ENCODE data around the gene GNAZ. TPM values are rescaled to one million over a fixed set of nuclear protein-coding genes. Genes with fewer than 3 reads are reported as not detected.

The GNAZ gene
- polyA plus RNA-seq, 4 donors, result 5.1 to 7.0 (median 6.0) TPM

- no peak for DNase-seq (ENCODE audit: low read depth in 4 of 4, low spot score in 2 of 4)
These were observed 80.4 kb downstream of the GNAZ start for GRCh38 chr22:23150762-23151161.

DNA sequence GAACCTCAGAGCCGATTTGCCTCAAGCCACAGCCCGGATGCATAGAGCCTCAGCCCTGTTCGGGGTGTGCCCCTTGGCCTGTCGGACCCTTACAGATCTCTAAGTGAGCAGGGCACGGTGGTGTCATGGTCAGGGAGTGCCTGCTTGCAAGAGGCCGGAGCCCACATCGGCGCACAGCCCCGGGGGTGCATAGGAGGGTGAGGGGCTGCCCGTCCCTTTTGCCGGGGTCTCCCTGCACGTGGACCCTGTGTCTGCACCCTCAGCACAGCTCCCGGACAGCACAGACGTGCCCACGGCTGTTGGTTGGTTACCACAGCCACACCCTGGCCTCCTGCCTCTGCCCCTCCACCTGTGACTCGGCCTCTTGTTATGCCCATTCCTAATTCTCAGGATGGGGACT, 81.5 kb downstream of the GNAZ start:
- no peak for DNase-seq (ENCODE audit: low read depth in 4 of 4, low spot score in 2 of 4)

DNA sequence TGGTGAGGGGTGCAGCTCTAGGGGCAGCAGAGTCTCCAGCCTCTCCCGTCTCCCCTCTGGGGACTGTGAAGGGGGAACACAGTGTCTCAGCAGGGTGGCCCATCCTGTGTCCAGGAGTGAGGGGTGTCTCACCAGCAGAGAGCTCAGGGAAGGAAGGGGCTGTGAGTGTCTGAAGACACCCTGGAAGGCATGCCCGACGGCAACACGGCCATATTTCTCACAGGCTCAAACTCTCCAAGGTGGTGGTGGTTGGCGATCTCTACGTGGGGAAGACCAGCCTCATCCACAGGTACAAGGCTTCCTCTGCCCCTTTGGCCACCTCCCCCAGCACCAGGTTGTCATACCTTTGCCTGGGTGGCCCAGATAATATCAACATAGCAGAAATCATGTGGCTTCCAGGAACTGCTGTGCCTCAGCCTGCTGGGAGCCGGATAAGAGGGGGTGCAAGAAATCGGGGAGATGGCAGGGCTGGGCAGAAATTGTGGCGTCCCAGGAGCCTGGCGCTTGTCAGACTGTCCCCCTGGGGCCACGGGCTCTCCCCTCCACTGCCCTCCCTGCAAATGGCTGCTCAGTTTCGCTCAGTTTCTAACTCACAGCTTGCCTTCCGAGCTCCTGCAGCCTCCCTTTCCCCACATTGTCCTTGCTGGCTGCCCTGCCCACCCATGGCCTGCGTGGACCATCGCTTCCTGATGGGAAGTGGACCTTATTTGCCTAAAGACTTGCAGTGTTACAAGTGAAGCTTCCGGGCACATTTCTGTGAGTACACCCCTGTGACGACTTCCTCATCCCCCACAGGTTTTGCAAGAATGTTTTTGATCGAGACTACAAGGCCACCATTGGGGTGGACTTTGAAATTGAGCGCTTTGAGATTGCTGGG, 82.2 kb downstream of the GNAZ start:
- DNase-seq (ENCODE audit: low read depth in 4 of 4, low spot score in 2 of 4), result no peak

DNA sequence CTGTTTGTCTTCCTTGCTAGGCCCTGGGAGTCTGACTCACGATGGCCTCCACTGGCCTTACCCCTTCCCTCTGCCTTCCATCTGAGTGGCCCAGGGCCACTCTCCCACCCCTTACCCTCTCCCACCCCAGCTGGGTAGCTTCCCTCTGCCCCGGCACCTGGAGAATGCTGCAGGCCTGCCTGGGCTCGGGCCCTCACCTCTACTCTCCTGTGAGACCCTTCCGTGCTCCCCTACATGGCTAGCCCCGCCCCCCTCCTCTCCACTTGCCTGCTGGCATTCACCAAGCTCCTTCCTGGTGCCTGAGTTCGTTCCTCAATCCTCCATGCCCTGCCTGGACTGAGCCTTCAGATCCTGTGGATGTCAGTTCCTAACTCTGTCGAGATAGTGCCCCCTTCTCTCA, 83.7 kb downstream of the GNAZ start:
- no peak for DNase-seq (ENCODE audit: low read depth in 4 of 4, low spot score in 2 of 4)

GRCh38 chr22:23154461-23154860, 84.1 kb downstream of the GNAZ start:
- no peak for DNase-seq (ENCODE audit: low read depth in 4 of 4, low spot score in 2 of 4)

DNA sequence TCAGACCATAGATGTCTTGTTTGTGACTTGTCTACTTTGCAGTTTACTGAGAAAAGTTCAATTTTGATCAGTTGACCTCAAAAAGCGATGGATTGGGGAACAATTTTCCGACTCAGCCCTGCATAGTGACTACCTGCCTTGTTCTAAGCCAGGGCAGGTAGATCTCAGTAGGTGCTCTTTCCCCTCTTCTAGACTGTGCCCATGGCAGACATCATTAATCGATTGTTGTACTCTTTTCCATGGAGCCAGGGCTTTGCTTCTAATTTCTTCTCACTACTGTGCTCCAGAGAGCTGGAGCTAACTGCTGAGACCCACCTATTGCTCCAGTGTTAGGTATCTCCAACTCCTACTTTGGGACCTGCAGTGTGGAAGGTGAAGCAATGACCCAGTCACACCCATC, 84.8 kb downstream of the GNAZ start:
- no peak for DNase-seq (ENCODE audit: low read depth in 4 of 4, low spot score in 2 of 4)

DNA sequence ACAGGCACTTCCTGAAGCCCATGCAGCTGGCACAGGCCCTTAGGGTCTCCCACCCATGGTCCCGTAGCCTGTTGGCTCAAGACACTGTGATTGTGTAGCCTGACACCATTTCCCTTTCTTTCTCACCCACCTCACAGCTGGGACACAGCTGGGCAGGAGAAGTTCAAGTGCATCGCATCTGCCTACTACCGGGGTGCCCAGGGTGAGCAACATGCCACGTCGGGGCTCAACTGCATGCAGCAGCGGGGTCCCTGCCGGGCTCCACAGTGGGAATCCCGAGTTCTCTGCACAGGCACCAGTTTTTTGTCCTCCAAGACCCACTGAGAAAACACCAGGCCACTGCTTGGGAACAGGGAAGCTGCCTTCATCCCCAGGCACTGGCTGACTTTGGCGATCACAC, 85.5 kb downstream of the GNAZ start:
- DNase-seq (ENCODE audit: low read depth in 4 of 4, low spot score in 2 of 4), result no peak

DNA sequence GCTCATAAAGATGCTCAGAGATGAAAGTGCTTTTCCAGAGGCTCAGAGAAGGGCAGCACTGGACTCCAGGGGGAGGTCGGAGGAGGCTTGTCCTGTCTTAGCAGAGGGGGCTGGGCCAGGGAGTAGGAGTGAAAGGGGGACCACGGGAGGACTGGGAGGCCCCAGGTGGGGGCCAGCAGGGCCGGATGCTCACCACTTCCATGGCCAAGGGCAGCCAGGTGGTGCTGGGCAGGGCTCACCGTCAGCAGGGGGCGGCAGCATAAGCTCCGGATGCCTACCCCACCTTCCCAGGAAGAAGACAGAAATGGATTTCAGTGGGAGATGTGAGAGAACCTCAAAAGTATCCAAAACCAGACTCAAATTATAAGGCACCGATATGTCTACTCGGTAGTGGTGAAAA, 86.0 kb downstream of the GNAZ start:
- DNase-seq (ENCODE audit: low read depth in 4 of 4, low spot score in 2 of 4), result no peak

- no peak for DNase-seq (ENCODE audit: low read depth in 4 of 4, low spot score in 2 of 4)
These were observed 87.5 kb downstream of the GNAZ start for GRCh38 chr22:23157560-23158515.

DNA sequence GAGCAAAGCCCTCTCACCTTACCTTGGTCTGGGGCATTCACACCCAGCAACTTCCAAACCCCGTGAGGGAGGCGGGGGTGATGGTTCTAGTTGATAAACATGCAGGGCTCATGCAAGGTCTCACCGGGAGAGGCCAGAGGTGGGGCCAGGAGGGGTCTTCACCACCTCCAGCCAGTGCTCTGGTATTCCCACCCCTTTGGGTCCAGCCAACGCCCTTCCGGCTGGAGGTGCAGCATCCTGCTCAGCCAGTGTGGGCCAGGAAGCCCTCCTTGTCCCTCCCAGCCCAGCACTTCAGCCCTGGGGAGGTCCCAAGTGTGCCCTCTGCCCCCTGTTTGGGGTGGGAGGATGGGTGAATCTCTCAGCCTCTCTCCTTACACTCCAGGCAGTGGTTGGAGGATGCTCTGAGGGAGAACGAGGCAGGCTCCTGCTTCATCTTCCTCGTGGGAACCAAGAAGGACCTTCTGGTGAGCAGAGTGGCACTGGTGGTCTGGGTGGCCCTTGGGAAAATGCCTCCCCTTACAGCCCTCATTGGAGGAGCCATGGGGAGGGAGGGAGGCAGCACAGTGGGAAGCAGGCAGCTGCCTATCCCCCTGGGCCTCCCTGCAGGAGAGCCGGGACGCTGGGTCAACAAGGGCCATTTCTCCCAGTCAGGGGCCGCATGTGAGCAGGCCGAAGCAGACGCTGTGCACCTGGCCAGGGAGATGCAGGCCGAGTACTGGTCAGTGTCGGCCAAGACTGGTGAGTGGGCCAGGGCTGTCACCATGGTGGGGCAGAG, 88.4 kb downstream of the GNAZ start:
- DNase-seq (ENCODE audit: low read depth in 4 of 4, low spot score in 2 of 4), result no peak

GRCh38 chr22:23159291-23159630, 88.9 kb downstream of the GNAZ start:
- DNase-seq (ENCODE audit: low read depth in 4 of 4, low spot score in 2 of 4), result no peak

- DNase-seq (ENCODE audit: low read depth in 4 of 4, low spot score in 2 of 4), result no peak
These were observed 90.7 kb downstream of the GNAZ start for GRCh38 chr22:23161029-23161428.

- no peak for DNase-seq (ENCODE audit: low read depth in 4 of 4, low spot score in 2 of 4)
These were observed 91.3 kb downstream of the GNAZ start for GRCh38 chr22:23161574-23161973.

- no peak for DNase-seq (ENCODE audit: low read depth in 4 of 4, low spot score in 2 of 4)
These were observed 93.3 kb downstream of the GNAZ start for GRCh38 chr22:23163665-23164064.

DNA sequence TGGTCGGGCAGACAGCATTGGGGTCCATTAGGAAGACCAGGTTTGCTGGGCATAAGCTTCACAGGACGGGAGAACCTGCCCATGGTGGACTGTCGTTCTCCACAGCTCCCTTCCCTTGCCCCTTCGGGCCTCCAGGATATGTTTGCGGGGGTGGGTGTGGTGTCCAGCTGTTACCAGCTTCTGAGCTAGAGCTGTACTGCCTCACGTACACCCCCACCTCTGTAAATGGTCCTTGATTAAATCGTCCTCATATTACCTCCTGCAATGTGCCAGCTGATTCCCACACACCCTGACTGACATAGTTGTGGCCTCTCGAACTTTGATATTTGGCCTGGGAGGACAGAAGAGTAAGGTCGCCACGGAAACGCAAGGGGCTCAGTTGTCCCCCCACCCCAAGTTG, 93.8 kb downstream of the GNAZ start:
- DNase-seq (ENCODE audit: low read depth in 4 of 4, low spot score in 2 of 4), result no peak

DNA sequence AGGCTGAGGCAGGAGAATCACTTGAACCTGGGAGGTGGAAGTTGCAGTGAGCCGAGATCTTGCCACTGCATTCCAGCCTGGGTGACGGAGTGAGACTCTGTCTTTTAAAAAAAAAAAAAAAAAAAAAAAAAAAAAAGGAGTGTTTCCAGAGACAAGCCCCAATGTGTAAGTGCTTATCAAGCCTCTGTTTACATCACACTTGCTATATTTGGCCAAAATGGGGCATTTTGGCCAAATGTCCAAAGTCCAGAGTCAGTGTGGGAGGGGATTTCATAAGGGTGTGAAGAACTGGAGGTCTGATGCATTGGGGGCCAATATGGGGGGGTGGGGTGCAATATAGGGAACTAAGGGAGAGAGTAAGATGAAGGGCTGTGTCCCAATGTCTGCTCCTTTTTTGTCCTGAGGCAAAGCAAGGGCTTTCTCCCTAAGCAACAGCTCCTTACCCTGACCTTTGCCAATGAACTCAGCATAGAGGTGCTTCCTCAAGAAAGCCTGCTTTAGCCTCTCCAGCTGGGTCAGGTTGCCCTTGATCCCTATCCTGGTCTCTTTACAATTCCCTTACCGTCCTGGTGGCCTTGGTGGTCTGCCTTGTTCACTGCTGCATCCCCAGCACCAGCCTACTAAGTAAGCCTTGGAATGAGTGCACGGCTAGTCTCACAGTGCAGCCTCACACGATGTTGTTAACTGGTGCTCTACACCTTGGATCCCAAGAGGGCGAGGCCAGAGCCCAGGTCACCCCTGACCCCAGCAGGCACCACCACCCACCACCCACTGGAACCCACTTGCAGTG, 95.9 kb downstream of the GNAZ start:
- no peak for DNase-seq (ENCODE audit: low read depth in 4 of 4, low spot score in 2 of 4)

DNA sequence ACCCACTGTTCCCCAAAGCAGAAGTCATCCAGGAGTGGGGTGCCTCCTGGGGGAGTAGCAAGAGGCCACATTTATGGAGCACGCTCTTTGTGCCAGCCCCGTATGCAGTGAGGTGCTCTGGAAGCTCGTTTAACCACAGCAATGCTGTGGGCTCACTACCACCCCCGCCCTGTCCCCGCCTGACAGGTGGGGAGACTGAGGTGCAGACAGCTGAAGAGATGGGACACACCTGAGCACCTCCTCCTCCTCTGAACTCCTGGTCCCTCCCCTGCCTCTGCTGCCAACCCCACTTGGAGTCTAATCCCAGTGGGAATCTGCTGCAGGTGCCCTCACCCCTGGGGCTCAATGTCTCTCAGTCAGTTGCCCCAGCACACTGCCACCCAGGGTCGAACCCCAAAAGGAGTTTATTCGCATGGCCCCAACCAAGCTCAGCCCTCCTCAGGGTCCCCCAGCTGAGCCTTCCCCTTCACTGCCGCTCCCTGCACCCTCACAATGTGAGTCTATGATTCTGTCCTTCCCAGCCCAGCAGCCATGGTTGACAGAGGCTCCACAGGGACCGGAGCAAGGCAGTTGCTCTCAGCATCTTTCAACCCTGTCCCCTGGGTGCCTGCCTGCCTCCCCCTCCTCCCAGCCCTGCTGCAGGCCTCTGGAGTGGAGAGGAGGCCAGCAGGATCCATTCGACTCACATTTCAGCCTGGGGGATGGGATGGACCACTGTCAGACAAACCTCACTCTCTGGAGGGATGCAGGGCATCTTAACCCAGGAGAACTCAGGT, 96.7 kb downstream of the GNAZ start:
- no peak for DNase-seq (ENCODE audit: low read depth in 4 of 4, low spot score in 2 of 4)

DNA sequence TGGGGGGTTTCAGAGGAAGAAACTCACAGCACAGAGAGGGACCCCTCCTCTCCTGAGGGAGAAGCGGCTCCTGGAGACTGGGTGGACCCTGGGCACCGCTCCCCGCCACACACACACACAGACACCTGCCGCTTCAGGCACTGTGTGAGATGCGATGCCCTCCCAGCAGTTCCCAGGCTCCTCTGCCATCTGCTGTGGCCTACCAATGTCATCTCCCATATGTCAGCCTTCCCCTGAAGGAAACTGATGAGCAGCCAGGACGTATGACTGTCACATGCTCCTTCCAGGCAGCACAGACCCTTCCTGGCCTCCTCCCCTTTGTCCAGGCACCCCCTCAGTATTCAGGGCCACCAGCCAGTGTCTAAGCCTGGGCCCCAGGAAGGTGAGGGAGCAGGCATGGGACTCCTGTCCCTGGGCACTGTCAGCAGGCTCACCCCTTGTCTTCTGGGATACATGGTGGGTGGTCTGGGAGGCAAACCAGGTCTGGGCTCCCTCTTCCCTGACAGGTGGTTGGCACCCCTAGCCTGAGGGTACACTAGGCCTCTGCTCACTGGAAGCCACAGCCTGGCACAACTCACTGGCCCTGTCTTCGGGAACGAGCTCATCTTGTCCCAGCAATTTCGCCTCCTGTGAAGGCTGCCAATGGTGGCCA, 98.2 kb downstream of the GNAZ start:
- DNase-seq (ENCODE audit: low read depth in 4 of 4, low spot score in 2 of 4), result no peak

DNA sequence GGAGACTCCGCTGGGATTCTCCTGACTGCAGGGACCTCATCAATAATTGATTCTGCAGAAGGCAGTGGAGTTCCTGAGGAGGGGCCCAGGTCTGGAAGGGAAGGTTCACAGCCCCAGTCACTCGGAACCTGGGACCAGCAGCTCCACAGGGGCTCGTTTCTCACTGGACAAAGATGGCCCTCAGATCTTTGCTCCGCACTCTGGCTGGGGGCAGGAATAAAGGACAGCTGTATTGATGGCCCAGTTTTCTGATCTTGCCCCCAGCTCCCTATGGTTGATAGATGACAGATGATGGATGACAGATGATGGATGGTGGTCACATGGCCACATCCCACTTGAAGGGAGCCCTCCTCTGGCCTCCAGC, 98.7 kb downstream of the GNAZ start:
- no peak for DNase-seq (ENCODE audit: low read depth in 4 of 4, low spot score in 2 of 4)
